Heart left ventricle (tissue), 13 donors: ENCODE measurements around the gene ACOT6.
"Not testable (repeated sequence)": the region's sequence is repeated elsewhere in the genome, so short reads cannot be mapped to it uniquely, and the experiment has no call there.

Experiments
- POLR2A ChIP-seq, 2 donors: fragments of 450-650 bp; IDR thresholded peaks; one replicate each; pipeline ENCODE4 v1.6.1; 2017; ENCODE audit warnings: antibody characterized with exemption in 2 of 2, mild to moderate bottlenecking in 2 of 2, moderate library complexity in 2 of 2
- TF ChIP-seq, protein P1 (sequence below), 12 donors: fragments of 200-600 bp; sonication (generic) in 4 of 12; IDR thresholded peaks; one replicate each; pipeline versions ENCODE4 v1.5.0 to v1.8.0; 2018 to 2022; ENCODE audit warnings: antibody characterized with exemption in 12 of 12, mild to moderate bottlenecking in 5 of 12
- donor health status: ischemic (EF 13 %, LVEDD 7.1; RV severe dilation, severe dysfunction).
- donor health status: DM: no; HTN: yes; CAD: no.
- donor health status: DM: no; HTN: no; CAD: no.
- donor health status: ischemic (EF 25% LVEDD 6.9; RV normal size, moderate dysfunction).
- donor health status: ischemic (EF 25% LVEDD 5.7; RV mildly dilated, moderate dysfunction).
- donor health status: ischemic (EF 35%, LVEDD 5.7; RV mildly dilated, moderate dysfunction).
- donor health status: nonischemic (EF 11% LVEDD 7.7; RV severe dilation, severe dysfunction).
- donor health status: DM: yes; HTN: yes; CAD: no.
- donor health status: PGD.
- donor health status: ischemic (EF 29% LVEDD 5.4; RV normal size, mild dysfunction).
- donor health status: nonischemic (EF 23%, LVEDD 6.1; RV moderate dilation, normal function).

- TF ChIP-seq, protein P1, sequence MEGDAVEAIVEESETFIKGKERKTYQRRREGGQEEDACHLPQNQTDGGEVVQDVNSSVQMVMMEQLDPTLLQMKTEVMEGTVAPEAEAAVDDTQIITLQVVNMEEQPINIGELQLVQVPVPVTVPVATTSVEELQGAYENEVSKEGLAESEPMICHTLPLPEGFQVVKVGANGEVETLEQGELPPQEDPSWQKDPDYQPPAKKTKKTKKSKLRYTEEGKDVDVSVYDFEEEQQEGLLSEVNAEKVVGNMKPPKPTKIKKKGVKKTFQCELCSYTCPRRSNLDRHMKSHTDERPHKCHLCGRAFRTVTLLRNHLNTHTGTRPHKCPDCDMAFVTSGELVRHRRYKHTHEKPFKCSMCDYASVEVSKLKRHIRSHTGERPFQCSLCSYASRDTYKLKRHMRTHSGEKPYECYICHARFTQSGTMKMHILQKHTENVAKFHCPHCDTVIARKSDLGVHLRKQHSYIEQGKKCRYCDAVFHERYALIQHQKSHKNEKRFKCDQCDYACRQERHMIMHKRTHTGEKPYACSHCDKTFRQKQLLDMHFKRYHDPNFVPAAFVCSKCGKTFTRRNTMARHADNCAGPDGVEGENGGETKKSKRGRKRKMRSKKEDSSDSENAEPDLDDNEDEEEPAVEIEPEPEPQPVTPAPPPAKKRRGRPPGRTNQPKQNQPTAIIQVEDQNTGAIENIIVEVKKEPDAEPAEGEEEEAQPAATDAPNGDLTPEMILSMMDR (IDR thresholded peaks at IDR 0.05) = not testable (repeated sequence)
- not testable (repeated sequence) for TF ChIP-seq POLR2A (IDR thresholded peaks at IDR 0.05)
These were observed 39.3 kb upstream of the ACOT6 start for GRCh38 chr14:73573034-73573433.
